Activated CD4-positive, alpha-beta T cell treated with anti-CD3 and anti-CD28 coated beads for 24 hours (primary cell): ENCODE data around the gene CENPA.
A peak's percentile ranks its signal among the peaks of the same experiment; 100 is the strongest.
"Not testable (repeated sequence)": the region's sequence is repeated elsewhere in the genome, so short reads cannot be mapped to it uniquely, and the experiment has no call there.

Experiments
- DNase-seq, 2 donors: peaks; one replicate each; pipeline ENCODE4 v3.0.0-alpha.2; 2020; ENCODE audit warnings: low read depth in 2 of 2

CENPA gene

DNA sequence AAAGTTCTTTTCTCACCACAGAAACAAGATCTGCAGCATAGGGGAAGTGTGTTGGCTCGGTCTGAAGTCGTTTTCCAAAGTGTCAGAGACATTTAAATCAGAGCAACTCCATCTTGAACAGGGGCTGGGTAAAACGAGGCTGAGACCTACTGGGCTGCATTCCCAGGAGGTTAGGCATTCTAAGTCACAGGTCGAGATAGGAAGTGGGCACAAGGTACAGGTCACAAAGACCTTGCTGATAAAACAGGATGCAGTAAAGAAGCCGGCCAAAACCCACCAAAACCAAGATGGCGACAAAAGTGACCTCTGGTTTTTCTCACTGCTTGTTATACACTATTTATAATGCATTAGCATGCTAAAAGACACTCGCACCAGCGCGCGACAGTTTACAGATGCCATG, 24.9 kb upstream of the CENPA start:
- DNase-seq: not testable (repeated sequence)

DNA sequence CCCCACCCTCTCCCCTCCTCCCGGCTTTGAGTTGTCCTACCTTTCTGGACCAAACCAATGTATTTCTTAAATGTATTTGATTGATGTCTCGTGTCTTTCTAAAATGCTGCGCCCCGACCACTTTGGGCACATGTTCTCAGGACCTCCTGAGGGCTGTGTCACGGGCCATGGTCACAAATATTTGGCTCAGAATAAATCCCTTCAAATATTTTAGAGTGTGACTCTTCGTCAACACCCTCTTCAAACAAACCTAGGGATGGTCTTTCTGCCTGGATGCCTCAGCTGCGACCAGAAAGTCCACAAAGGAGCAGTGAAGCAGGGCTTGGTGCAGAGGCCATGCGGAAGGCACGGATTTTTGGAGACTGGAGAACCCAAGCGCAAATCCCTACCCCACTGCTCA, 22.8 kb upstream of the CENPA start:
- no peak for DNase-seq

- DNase-seq: peak; percentile 73 to 75
Measured at GRCh38 chr2:26764078-26764887, 21.6 kb upstream of the CENPA start, which contains the start of gene SLC35F6. SLC35F6 (plus strand) TSS chr2:26764284; CDS start chr2:26764350, 66 bp downstream.

DNA sequence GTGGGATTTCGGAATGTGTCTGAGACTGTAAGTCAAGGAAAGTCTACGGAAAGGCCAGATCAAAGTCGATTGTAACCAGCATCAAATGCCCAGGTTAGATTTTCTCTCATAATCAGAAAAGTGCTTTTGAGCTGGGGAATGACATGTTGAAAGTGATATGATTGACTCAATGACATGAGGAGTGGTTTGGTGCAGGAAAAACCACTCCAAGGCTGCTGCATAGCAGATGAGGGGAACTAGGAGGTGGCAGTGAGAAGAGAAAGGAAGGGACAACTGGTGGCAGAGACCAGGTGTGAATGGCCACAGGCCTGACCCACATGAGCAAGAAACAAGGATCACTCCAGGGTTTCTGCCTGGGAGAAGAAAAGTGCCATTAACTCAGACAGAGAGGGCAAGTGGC, 20.9 kb upstream of the CENPA start:
- DNase-seq: no peak

DNA sequence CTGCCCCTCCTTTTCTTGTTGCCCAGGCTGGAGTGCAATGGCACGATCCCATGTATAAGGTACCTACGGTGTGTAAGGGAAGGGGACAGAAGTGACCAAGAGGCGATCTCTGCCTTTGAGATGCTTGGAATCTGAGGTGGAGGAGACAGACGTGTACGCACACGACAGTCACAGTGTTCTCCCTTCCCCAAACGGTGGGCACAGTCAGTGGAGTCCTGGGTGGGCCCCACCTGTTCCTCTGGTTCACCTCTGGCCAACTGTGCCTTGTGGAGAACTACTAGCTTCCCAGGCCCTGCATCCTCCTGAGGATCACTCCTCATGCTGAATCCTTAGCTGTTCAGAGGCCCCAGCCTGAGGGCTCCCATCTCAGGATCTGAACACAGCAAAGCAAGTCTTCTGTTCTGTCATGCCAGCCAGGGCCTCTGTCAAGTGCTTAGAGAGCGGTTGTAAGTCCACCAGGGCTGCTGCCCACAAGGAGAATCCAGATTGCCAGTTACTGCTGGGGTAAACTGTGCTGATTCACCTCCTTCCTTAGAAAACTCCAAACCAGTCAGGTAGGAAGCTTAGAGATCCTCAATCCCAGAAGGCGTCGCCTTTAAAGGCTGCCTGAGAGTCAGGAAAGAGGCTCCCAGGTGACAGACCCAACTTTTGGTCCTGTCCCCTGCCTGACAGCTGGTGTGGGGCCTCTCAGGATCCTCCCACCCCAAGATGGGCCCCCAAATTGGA, 20.2 kb upstream of the CENPA start:
- DNase-seq: no peak

DNA sequence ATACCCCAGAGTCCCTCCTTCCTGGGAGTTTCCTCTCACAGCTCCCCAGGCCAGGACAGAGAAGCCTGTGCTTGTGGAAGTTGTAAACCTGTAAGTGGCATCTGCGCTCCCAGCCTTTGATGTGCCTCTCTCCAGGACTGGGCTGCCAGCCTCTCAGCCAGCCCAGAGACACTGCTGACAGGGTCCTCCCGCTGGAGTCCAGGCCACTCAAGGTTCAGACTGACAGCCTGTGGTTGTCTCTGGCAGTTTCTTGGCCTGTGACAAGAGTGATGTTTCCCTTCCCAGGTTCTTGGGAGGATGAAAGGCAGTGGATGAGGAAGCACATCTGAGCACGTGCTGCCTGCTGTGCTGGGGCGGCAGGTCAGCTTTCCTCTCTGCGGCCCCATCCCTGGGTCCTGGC, 18.7 kb upstream of the CENPA start:
- DNase-seq: no peak

- DNase-seq: no peak
Measured at GRCh38 chr2:26767894-26768487, 17.9 kb upstream of the CENPA start.

GRCh38 chr2:26768759-26769088, 17.1 kb upstream of the CENPA start:
- DNase-seq: no peak

- no peak for DNase-seq
Measured at GRCh38 chr2:26769089-26769761, 16.6 kb upstream of the CENPA start.

- DNase-seq: no peak
Measured at GRCh38 chr2:26770986-26771586, 14.8 kb upstream of the CENPA start.

GRCh38 chr2:26772064-26773001, 13.5 kb upstream of the CENPA start:
- DNase-seq: no peak

- no peak for DNase-seq
Measured at GRCh38 chr2:26776195-26776800, 9.6 kb upstream of the CENPA start.

GRCh38 chr2:26778098-26778497, 7.8 kb upstream of the CENPA start:
- no peak for DNase-seq

- DNase-seq: no peak
Measured at GRCh38 chr2:26778507-26778906, 7.3 kb upstream of the CENPA start.

DNA sequence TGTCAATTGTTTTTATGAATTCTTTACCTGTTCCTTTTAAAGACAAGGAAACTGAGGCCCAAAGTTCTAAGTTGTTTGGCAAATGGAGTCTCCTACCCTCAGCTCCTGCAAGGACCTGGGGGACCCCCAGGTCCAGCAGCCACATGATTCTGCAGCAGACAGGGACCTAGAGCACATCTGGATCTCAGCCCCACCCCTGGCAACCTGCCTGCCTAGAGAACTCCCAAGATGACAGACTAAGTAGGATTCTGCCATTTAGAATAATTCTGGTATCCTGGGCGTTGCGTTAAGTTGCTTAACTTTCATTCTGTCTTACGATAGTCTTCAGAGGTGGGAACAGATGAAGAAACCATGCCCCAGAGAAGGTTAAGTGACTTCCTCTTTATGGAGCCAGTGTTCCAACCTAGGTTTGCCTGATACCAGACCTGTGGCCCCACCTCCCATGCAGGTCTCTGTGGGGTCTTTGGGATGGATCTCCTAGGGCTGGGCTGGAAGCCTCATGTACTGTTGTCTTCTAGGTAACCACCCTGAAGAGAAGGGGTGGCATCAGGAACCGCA, 5.6 kb upstream of the CENPA start:
- no peak for DNase-seq

DNA sequence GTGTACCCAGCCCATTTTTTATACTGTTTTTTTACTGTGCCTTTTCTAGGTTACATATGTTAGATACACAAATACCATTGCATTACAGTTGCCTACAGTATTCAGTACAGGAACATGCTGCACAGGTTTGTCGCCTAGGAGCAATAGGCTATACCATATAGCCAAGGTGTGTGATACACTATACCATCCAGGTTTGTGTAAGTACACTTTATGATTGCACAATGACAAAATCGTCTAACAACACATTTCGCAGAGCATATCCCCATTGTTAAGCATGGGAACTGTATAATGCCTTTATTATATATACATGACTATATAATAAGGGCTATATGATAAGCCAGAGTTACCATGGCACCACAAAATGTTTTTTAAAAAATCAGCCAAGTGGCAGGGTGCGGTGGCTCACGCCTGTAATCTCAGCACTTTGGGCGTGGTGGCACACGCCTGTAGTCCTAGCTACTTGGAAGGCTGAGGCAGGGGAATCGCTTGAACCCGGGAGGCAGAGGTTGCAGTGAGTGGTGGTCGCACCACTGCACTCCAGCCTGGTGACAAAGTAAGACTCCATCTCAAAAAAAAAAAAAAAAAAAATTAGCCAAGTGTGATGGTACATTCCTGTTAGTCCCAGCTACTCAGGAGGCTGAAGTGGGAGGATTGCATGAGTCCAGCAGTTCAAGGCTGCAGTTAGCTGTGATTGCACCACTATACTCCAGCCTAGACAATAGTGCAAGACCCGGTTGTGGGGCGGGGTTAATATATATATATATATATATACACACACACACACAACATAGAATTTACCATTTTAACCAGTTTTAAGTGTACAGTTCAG, 2.8 kb upstream of the CENPA start:
- DNase-seq: no peak

- no peak for DNase-seq
Measured at GRCh38 chr2:26784570-26785234, 1.2 kb upstream of the CENPA start.

GRCh38 chr2:26786207-26787028, 562 bp downstream of the CENPA start:
- DNase-seq: no peak
